Measurements from ENCODE around the gene TMEM208. TPM values are rescaled to one million over a fixed set of nuclear protein-coding genes. Genes with fewer than 3 reads are reported as not detected.

The TMEM208 gene
- polyA plus RNA-seq, 2 of the 4 experiments (the other 2 are of a cell fraction), result 73.5 to 114 TPM

DNA sequence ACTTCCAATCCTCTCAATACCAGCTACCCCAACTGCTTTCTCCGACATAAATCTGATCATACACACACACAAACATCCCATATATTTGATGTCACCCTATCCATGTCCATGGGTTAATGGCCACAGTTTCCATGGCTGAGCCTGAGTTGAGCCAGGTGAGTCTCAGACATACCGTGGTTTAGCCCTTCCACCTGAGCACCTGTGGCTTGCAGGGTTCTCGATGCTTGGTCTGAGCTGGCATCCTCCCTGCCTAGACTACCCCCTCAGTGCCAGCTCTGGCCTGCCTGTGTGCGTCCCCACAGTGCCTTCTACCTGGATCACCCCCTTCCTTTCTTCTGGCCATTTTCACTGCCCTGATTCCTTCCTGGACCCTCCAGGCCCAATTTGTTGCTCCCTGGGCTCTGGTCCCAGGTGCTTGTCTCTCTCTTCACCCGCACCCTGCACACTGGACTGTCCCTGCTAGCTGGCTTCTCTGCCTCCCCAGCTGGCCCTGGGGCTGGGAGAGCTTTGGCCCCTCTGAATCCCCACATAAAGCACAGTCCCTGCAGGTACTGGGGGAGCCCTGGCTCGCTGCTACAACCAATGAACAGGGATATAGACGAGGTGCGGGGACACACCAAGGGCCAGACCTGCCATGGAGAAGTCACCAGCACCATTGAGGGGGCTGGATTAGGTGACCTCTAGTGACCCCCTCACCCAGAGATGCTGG is 20.6 kb upstream of the TMEM208 start:
- H3K27ac ChIP-seq, result peak overlapping the region; percentile 28 to 73; a peak in 2 of 6 replicates
- H3K4me2 ChIP-seq, result no peak overlapping the region
- FAIRE-seq, result no peak
- H3K4me1 ChIP-seq, result peaks cover 20% of the 10 kb centered on the region
- 90% methylated on average over 8 of the region's 8 CpGs for WGBS (ENCODE audit: missing lambda C conversion rate)
- ATAC-seq, result no peak
- no peaks in the 10 kb centered on the region for H3K9me3 ChIP-seq
- H3K4me3 ChIP-seq, result no peak overlapping the region
- DNase-seq (ENCODE audit: low read depth in 1 of 2, low spot score in 1 of 2), result no peak
- POLR2A ChIA-PET, result interaction anchor here (1.2 kb wide), 1 partner anchor 20 kb away, joined by 3 read pairs; the partner anchor contains the start of gene TMEM208
- CTCF ChIA-PET, result interaction anchor here (0.6 to 10.5 kb wide), 5 partner anchors 8 to 877 kb away, joined by 3 to 105 read pairs (median 5); partner anchors contain the start of genes E2F4 and ELMO3
- TF ChIP-seq NFE2L2 (conservative IDR thresholded peaks at IDR 0.05; ENCODE audit: low read length) (no peak), ELK1 (IDR thresholded peaks at IDR 0.05; ENCODE audit: low read depth, low read length) (no peak), NPAS2 (CRISPR knock-in tag; IDR thresholded peaks at IDR 0.05; ENCODE audit: borderline replicate concordance) (no peak), HDAC2 (IDR thresholded peaks at IDR 0.05) (no peak), ESRRA (IDR thresholded peaks at IDR 0.05; ENCODE audit: borderline replicate concordance, low read length) (no peak)

- Histone ChIP-seq H3K4me1 (peaks cover 20% of the 10 kb centered on the region), H3K27ac (peak overlapping the region; percentile 38 to 73; a peak in 3 of 6 replicates), H3K4me3 (no peak overlapping the region), H3K4me2 (no peak overlapping the region; the same call in 2 of the 3 replicates), H3K9me3 (no peaks in the 10 kb centered on the region)
- TF ChIP-seq ZFP36 (IDR thresholded peaks at IDR 0.05; ENCODE audit: borderline replicate concordance, partially characterized antibody), result no peak
- TF ChIP-seq, protein P1, sequence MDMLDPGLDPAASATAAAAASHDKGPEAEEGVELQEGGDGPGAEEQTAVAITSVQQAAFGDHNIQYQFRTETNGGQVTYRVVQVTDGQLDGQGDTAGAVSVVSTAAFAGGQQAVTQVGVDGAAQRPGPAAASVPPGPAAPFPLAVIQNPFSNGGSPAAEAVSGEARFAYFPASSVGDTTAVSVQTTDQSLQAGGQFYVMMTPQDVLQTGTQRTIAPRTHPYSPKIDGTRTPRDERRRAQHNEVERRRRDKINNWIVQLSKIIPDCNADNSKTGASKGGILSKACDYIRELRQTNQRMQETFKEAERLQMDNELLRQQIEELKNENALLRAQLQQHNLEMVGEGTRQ (IDR thresholded peaks at IDR 0.05), result no peak
- TF ChIP-seq HEYL (CRISPR knock-in tag; IDR thresholded peaks at IDR 0.05), result no peak
- TF ChIP-seq POLR2AphosphoS2 (conservative IDR thresholded peaks at IDR 0.05; ENCODE audit: low read length), result no peak
- TF ChIP-seq SREBF2 (IDR thresholded peaks at IDR 0.05), result no peak
- no peak for TF ChIP-seq REST (IDR thresholded peaks at IDR 0.05)
- TF ChIP-seq FOXS1 (CRISPR knock-in tag; IDR thresholded peaks at IDR 0.05), result no peak
- TF ChIP-seq MYC (IDR thresholded peaks at IDR 0.05; ENCODE audit: borderline replicate concordance, low read length), result no peak
- TF ChIP-seq ZSCAN20 (CRISPR knock-in tag; IDR thresholded peaks at IDR 0.05), result no peak
- TF ChIP-seq HOXB13 (CRISPR knock-in tag; IDR thresholded peaks at IDR 0.05; ENCODE audit: low read depth), result no peak
- TF ChIP-seq NFE2L2 (conservative IDR thresholded peaks at IDR 0.05; ENCODE audit: low read length), result no peak
- no peak for TF ChIP-seq E2F6 (IDR thresholded peaks at IDR 0.05; ENCODE audit: borderline replicate concordance, low read depth)
- TF ChIP-seq, protein P2, sequence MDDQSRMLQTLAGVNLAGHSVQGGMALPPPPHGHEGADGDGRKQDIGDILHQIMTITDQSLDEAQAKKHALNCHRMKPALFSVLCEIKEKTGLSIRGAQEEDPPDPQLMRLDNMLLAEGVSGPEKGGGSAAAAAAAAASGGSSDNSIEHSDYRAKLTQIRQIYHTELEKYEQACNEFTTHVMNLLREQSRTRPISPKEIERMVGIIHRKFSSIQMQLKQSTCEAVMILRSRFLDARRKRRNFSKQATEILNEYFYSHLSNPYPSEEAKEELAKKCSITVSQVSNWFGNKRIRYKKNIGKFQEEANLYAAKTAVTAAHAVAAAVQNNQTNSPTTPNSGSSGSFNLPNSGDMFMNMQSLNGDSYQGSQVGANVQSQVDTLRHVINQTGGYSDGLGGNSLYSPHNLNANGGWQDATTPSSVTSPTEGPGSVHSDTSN (IDR thresholded peaks at IDR 0.05), result no peak
- no peak for TF ChIP-seq BHLHE40 (IDR thresholded peaks at IDR 0.05; ENCODE audit: low read depth, low read length)
- TF ChIP-seq FOSL2 (IDR thresholded peaks at IDR 0.05), result no peak
- no peak for TF ChIP-seq FOSL2 (CRISPR knock-in tag; IDR thresholded peaks at IDR 0.05)
- TF ChIP-seq, protein P3, sequence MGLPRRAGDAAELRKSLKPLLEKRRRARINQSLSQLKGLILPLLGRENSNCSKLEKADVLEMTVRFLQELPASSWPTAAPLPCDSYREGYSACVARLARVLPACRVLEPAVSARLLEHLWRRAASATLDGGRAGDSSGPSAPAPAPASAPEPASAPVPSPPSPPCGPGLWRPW (IDR thresholded peaks at IDR 0.05), result no peak
- TF ChIP-seq SMC3 (IDR thresholded peaks at IDR 0.05), result no peak
- TF ChIP-seq BCL3 (IDR thresholded peaks at IDR 0.05), result no peak
- no peak for TF ChIP-seq HMGXB4 (CRISPR knock-in tag; IDR thresholded peaks at IDR 0.05; ENCODE audit: borderline replicate concordance)
- CTCF ChIA-PET, result interaction anchor here (1.3 to 10.5 kb wide), 4 partner anchors 8 to 253 kb away, joined by 3 to 105 read pairs (median 7); partner anchors contain the start of genes E2F4 and ELMO3
- WGBS (ENCODE audit: missing lambda C conversion rate), result 100% methylated on average over 3 of the region's 3 CpGs
- FAIRE-seq, result no peak
- DNase-seq (ENCODE audit: low read depth in 1 of 2, low spot score in 1 of 2), result no peak
- POLR2A ChIA-PET, result interaction anchor here (0.9 to 1.4 kb wide), 3 partner anchors 10 to 20 kb away, joined by 3 to 5 read pairs (median 3); partner anchors contain the start of gene TMEM208
- ATAC-seq, result no peak; a peak in 1 of 6 replicates
Measured at GRCh38 chr16:67206838-67207248, 20.1 kb upstream of the TMEM208 start.

Measured in A549 (cell line).